ENCODE data around the gene GNG8.

GNG8 gene

DNA sequence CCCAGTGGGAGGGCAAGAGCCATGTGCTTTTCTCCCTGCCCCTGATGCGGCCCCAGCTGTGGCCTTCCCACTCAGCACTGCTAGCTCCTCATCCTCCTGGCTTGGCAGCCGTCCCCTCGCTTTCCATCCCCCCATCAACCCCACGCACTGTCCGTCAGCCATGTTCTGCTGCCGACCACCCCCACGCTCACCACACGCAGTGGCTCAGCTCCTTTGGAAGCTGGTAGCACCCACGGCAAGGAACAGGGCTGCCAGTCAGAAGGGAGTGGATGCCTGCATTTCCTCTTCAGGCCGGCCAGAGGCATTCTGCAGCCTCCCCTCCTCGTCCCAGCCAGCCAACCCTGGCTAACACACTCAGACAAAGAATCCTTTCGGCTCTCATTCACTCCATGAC is 28.6 kb downstream of the GNG8 start:
- TF ChIP-seq SP7 (tag by site-specific recombination; IDR thresholded peaks at IDR 0.05) (no peak), ZNF776 (tag by site-specific recombination; IDR thresholded peaks at IDR 0.05; ENCODE audit: borderline replicate concordance) (no peak), BCL11A (tag by site-specific recombination; IDR thresholded peaks at IDR 0.05; ENCODE audit: low read depth) (no peak), YY1 (tag by site-specific recombination; IDR thresholded peaks at IDR 0.05) (no peak), ZNF626 (tag by site-specific recombination; IDR thresholded peaks at IDR 0.05) (no peak), ZFHX2 (tag by site-specific recombination; conservative IDR thresholded peaks at IDR 0.05) (peak; percentile 79), EGR2 (tag by site-specific recombination; IDR thresholded peaks at IDR 0.05; ENCODE audit: low read depth) (peak; percentile 91), ZNF792 (tag by site-specific recombination; IDR thresholded peaks at IDR 0.05) (no peak), ZSCAN16 (tag by site-specific recombination; IDR thresholded peaks at IDR 0.05) (no peak), ZNF571 (tag by site-specific recombination; IDR thresholded peaks at IDR 0.05) (no peak)
- TF ChIP-seq, protein P1, sequence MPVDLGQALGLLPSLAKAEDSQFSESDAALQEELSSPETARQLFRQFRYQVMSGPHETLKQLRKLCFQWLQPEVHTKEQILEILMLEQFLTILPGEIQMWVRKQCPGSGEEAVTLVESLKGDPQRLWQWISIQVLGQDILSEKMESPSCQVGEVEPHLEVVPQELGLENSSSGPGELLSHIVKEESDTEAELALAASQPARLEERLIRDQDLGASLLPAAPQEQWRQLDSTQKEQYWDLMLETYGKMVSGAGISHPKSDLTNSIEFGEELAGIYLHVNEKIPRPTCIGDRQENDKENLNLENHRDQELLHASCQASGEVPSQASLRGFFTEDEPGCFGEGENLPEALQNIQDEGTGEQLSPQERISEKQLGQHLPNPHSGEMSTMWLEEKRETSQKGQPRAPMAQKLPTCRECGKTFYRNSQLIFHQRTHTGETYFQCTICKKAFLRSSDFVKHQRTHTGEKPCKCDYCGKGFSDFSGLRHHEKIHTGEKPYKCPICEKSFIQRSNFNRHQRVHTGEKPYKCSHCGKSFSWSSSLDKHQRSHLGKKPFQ (tag by site-specific recombination; IDR thresholded peaks at IDR 0.05): no peak
- H3K36me3 ChIP-seq (ENCODE audit: control insufficient read depth in 2 of 2, insufficient read depth in 1 of 2, low read length in 2 of 2): peaks cover 37 to 76% of the 10 kb centered on the region in 2 experiments
- CTCF ChIA-PET: interaction anchor here (1.4 to 3.5 kb wide), 3 partner anchors 10 to 78 kb away, joined by 3 to 23 read pairs (median 17); partner anchors contain the start of gene DACT3
- no peaks in the 10 kb centered on the region for H3K9me3 ChIP-seq (ENCODE audit: control insufficient read depth, insufficient read depth, low read depth, low read length)
- no peak overlapping the region for H3K27ac ChIP-seq (ENCODE audit: extremely low read depth, low read depth, low read length)
- POLR2A ChIA-PET: no interaction called here
- H3K4me1 ChIP-seq (ENCODE audit: control insufficient read depth, insufficient read depth, low read length): peaks cover 8% of the 10 kb centered on the region
- no peak overlapping the region for H3K4me3 ChIP-seq (ENCODE audit: low read depth, low read length)

DNA sequence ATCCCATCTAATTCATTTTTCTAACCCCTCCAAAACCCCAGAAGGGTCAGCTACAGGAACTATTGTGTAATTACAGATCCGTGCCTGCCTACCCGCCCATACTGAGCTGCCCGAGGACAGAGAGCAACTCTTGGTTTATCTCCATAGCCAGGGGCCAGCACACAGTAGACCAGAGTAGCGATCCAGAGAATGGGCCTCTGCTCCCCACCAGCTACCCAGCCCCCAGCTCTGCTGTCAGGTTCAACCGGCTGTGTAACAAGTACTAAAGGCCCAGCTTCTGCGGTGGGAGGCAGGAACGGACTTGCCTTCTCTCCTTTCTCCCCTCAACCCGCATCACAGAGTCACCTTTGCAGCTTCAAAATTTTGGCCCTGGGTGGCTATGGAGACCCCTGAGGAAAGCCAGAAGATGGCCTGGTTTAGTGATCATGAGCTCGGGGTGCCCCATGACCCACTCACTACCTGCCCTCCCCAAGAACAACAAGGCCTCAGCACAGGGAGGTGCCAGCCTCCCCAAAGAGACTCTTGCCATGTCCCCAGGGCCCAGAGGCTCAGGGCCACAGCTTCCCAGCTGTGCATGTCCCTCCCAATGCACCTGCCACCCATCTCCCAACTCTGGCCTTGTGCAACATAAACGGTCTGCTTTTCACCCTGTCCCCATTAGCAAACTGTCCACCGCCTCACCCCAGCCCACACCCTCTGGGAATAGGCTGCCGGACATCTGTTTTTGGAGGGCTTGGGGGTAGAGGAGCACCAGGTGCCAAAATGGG is 29.1 kb downstream of the GNG8 start:
- H3K27ac ChIP-seq (ENCODE audit: extremely low read depth, low read depth, low read length): no peak overlapping the region
- H3K4me1 ChIP-seq (ENCODE audit: control insufficient read depth, insufficient read depth, low read length): peaks cover 8% of the 10 kb centered on the region
- no peak overlapping the region for H3K4me3 ChIP-seq (ENCODE audit: low read depth, low read length)
- H3K9me3 ChIP-seq (ENCODE audit: control insufficient read depth, insufficient read depth, low read depth, low read length): no peaks in the 10 kb centered on the region
- ChIA-PET POLR2A (interaction anchor here (1.2 kb wide), 1 partner anchor 19 kb away, joined by 3 read pairs; no protein-coding TSS in a partner anchor), CTCF (interaction anchor here (0.8 to 3.5 kb wide), 6 partner anchors 7 to 160 kb away, joined by 3 to 23 read pairs (median 10); partner anchors contain the start of gene DACT3)
- TF ChIP-seq, protein P2, sequence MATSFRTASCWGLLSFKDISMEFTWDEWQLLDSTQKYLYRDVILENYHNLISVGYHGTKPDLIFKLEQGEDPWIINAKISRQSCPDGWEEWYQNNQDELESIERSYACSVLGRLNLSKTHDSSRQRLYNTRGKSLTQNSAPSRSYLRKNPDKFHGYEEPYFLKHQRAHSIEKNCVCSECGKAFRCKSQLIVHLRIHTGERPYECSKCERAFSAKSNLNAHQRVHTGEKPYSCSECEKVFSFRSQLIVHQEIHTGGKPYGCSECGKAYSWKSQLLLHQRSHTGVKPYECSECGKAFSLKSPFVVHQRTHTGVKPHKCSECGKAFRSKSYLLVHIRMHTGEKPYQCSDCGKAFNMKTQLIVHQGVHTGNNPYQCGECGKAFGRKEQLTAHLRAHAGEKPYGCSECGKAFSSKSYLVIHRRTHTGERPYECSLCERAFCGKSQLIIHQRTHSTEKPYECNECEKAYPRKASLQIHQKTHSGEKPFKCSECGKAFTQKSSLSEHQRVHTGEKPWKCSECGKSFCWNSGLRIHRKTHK (tag by site-specific recombination; IDR thresholded peaks at IDR 0.05): no peak
- H3K36me3 ChIP-seq (ENCODE audit: control insufficient read depth in 2 of 2, insufficient read depth in 1 of 2, low read length in 2 of 2): peaks cover 37 to 76% of the 10 kb centered on the region in 2 experiments

DNA sequence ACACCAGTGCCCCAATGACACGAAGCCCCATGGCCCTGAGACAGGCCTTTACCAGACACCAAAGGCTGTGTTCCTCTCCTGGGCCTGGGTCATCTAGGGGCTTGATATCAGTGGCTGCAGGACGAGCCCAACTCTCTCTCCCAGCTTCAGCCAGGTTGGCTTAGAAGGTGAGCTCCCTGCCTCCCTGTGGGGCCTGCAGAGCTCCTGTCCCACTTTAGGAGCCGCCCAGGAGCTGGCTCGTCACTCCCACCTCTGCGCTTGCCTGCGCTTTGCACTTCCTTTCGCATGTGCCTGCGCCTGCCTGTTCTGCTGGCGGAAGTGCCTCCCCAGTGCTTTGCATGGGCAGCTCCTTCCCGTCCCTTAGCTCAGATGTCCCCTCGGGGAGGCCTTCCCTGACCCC is 30.0 kb downstream of the GNG8 start:
- TF ChIP-seq, protein P3, sequence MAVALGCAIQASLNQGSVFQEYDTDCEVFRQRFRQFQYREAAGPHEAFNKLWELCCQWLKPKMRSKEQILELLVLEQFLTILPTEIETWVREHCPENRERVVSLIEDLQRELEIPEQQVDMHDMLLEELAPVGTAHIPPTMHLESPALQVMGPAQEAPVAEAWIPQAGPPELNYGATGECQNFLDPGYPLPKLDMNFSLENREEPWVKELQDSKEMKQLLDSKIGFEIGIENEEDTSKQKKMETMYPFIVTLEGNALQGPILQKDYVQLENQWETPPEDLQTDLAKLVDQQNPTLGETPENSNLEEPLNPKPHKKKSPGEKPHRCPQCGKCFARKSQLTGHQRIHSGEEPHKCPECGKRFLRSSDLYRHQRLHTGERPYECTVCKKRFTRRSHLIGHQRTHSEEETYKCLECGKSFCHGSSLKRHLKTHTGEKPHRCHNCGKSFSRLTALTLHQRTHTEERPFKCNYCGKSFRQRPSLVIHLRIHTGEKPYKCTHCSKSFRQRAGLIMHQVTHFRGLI (tag by site-specific recombination; IDR thresholded peaks at IDR 0.05): peak; percentile 69
- TF ChIP-seq, protein P4, sequence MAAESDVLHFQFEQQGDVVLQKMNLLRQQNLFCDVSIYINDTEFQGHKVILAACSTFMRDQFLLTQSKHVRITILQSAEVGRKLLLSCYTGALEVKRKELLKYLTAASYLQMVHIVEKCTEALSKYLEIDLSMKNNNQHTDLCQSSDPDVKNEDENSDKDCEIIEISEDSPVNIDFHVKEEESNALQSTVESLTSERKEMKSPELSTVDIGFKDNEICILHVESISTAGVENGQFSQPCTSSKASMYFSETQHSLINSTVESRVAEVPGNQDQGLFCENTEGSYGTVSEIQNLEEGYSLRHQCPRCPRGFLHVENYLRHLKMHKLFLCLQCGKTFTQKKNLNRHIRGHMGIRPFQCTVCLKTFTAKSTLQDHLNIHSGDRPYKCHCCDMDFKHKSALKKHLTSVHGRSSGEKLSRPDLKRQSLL (tag by site-specific recombination; IDR thresholded peaks at IDR 0.05): no peak
- TF ChIP-seq ZNF629 (tag by site-specific recombination; IDR thresholded peaks at IDR 0.05): no peak
- TF ChIP-seq, protein P5, sequence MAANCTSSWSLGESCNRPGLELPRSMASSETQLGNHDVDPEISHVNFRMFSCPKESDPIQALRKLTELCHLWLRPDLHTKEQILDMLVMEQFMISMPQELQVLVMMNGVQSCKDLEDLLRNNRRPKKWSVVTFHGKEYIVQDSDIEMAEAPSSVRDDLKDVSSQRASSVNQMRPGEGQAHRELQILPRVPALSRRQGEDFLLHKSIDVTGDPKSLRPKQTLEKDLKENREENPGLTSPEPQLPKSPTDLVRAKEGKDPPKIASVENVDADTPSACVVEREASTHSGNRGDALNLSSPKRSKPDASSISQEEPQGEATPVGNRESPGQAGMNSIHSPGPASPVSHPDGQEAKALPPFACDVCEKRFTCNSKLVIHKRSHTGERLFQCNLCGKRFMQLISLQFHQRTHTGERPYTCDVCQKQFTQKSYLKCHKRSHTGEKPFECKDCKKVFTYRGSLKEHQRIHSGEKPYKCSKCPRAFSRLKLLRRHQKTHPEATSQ (tag by site-specific recombination; IDR thresholded peaks at IDR 0.05): no peak
- CTCF ChIA-PET: interaction anchor here (1.0 to 3.5 kb wide), 5 partner anchors 8 to 161 kb away, joined by 3 to 23 read pairs (median 17); partner anchors contain the start of gene DACT3
- Histone ChIP-seq H3K4me1 (ENCODE audit: control insufficient read depth, insufficient read depth, low read length) (peaks cover 8% of the 10 kb centered on the region), H3K9me3 (ENCODE audit: control insufficient read depth, insufficient read depth, low read depth, low read length) (no peaks in the 10 kb centered on the region), H3K4me3 (ENCODE audit: low read depth, low read length) (no peak overlapping the region), H3K27ac (ENCODE audit: extremely low read depth, low read depth, low read length) (peak overlapping the region; percentile 17; the same call in 1 of the 2 replicates), H3K36me3 (ENCODE audit: control insufficient read depth in 2 of 2, insufficient read depth in 1 of 2, low read length in 2 of 2) (peaks cover 37 to 74% of the 10 kb centered on the region in 2 experiments)
- POLR2A ChIA-PET: interaction anchor here (1.1 to 1.5 kb wide), 3 partner anchors 11 to 20 kb away, joined by 3 read pairs; no protein-coding TSS in a partner anchor

All from HEK293 (cell line).